ENCODE results near the gene RABEP2. TPM values are rescaled to one million over a fixed set of nuclear protein-coding genes. Genes with fewer than 3 reads are reported as not detected.
"Not testable (repeated sequence)": the region's sequence is repeated elsewhere in the genome, so short reads cannot be mapped to it uniquely, and the experiment has no call there.

The RABEP2 gene
- total and polyA plus RNA-seq, 2 experiments from 2014 or later, result 11.8 to 27.2 TPM

DNA sequence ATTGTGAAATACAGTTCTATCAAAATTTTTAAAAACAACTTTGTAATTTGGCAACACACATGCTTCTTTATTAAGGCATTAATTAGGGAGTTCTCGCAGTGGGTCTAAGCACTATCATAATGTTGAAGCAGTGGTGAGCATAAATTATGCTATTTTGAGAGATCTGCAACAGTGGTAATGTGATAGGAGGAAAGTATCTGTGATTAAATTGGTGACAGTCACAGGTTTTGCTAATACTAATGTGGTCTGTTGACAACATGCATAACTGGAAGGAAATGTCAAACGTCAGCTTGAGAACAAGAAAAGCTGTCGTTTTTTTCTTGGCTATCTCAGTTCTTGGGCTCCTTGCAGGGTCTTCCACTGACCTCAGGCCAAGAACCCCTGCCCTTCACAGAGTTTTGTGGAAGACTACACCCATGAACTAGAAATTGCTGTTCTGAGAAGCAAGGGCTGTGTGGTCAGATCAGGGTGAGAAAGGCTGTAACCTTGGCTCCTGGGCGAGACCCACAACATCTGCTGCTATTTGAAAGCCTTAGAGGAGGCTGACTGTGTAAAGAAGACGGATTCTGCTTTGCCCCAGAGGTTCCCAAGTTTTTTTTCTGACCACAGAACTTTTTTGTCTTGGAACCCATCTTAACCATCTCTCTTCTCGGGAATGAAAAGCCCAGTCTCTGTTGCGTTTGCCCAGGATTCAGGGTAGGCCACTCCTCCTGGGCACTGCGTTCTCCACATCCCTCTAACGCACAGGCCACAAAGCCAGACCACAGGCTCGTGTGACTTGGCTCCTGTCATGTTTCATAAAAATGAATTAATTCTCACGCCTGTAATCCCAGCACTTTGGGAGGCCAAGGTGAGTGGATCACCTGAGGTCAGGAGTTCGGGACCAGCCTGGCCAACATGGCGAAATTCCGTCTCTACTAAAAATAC, 32.8 kb downstream of the RABEP2 start (continued):
- TF ChIP-seq, protein P1, sequence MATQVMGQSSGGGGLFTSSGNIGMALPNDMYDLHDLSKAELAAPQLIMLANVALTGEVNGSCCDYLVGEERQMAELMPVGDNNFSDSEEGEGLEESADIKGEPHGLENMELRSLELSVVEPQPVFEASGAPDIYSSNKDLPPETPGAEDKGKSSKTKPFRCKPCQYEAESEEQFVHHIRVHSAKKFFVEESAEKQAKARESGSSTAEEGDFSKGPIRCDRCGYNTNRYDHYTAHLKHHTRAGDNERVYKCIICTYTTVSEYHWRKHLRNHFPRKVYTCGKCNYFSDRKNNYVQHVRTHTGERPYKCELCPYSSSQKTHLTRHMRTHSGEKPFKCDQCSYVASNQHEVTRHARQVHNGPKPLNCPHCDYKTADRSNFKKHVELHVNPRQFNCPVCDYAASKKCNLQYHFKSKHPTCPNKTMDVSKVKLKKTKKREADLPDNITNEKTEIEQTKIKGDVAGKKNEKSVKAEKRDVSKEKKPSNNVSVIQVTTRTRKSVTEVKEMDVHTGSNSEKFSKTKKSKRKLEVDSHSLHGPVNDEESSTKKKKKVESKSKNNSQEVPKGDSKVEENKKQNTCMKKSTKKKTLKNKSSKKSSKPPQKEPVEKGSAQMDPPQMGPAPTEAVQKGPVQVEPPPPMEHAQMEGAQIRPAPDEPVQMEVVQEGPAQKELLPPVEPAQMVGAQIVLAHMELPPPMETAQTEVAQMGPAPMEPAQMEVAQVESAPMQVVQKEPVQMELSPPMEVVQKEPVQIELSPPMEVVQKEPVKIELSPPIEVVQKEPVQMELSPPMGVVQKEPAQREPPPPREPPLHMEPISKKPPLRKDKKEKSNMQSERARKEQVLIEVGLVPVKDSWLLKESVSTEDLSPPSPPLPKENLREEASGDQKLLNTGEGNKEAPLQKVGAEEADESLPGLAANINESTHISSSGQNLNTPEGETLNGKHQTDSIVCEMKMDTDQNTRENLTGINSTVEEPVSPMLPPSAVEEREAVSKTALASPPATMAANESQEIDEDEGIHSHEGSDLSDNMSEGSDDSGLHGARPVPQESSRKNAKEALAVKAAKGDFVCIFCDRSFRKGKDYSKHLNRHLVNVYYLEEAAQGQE (IDR thresholded peaks at IDR 0.05; ENCODE audit: unreplicated experiment), result no peak
- TF ChIP-seq STAT1 (IDR thresholded peaks at IDR 0.05; ENCODE audit: unreplicated experiment) (no peak), POLR2AphosphoS5 (IDR thresholded peaks at IDR 0.05; ENCODE audit: low read depth) (no peak), NANOG (IDR thresholded peaks at IDR 0.05; ENCODE audit: borderline replicate concordance) (no peak), EZH2 (IDR thresholded peaks at IDR 0.05; ENCODE audit: low read depth, unreplicated experiment) (no peak), ZNF331 (CRISPR knock-in tag; IDR thresholded peaks at IDR 0.05; ENCODE audit: low read depth) (no peak), JUNB (IDR thresholded peaks at IDR 0.05; ENCODE audit: unreplicated experiment) (no peak), EZH2phosphoT487 (IDR thresholded peaks at IDR 0.05; ENCODE audit: unreplicated experiment) (no peak), CREB1 (CRISPR knock-in tag; IDR thresholded peaks at IDR 0.05; ENCODE audit: low read depth) (no peak)
- TF ChIP-seq, protein P2, sequence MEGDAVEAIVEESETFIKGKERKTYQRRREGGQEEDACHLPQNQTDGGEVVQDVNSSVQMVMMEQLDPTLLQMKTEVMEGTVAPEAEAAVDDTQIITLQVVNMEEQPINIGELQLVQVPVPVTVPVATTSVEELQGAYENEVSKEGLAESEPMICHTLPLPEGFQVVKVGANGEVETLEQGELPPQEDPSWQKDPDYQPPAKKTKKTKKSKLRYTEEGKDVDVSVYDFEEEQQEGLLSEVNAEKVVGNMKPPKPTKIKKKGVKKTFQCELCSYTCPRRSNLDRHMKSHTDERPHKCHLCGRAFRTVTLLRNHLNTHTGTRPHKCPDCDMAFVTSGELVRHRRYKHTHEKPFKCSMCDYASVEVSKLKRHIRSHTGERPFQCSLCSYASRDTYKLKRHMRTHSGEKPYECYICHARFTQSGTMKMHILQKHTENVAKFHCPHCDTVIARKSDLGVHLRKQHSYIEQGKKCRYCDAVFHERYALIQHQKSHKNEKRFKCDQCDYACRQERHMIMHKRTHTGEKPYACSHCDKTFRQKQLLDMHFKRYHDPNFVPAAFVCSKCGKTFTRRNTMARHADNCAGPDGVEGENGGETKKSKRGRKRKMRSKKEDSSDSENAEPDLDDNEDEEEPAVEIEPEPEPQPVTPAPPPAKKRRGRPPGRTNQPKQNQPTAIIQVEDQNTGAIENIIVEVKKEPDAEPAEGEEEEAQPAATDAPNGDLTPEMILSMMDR (conservative IDR thresholded peaks at IDR 0.05; ENCODE audit: low read depth in 2 of 2), result no peak

DNA sequence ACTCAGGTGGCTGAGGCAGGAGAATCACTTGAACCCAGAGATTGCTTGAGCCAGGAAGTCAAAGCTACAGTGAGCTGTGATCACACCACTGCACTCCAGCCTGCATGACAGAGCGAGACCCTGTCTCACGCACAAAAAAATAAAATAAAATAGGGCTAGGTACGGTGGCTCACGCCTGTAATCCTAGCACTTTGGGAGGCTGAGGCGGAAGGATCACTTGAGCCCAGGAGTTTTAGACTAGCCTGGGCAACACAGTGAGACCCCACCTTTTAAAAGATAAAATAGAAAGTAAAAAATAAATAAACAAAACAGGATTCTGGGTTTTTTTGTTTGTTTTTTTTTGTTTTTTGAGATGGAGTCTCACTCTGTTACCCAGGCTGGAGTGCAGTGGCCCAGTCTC, 34.7 kb downstream of the RABEP2 start:
- H3K27ac ChIP-seq (ENCODE audit: low read depth), result not testable (repeated sequence)

More for the DNA sequence above, 34.7 kb downstream of the RABEP2 start:
- not testable (repeated sequence) for H3K79me2 ChIP-seq (replicated peaks; ENCODE audit: insufficient read depth); H3K4me1 ChIP-seq (ENCODE audit: insufficient read depth); H3K4me1 Mint-ChIP-seq; H3K36me3 ChIP-seq (ENCODE audit: insufficient read depth); DNase-seq (ENCODE audit: low spot score); H2AFZ ChIP-seq; H3K27me3 ChIP-seq (ENCODE audit: insufficient read depth); H3K4me3 Mint-ChIP-seq; H3K4me3 ChIP-seq; H3K4me2 ChIP-seq; H4K20me1 ChIP-seq (replicated peaks; ENCODE audit: insufficient read depth); H3K9me3 Mint-ChIP-seq; ATAC-seq; H3K36me3 Mint-ChIP-seq (ENCODE audit: low read depth); H3K27ac Mint-ChIP-seq; H3K27me3 Mint-ChIP-seq (ENCODE audit: insufficient read depth, low read depth, poor library complexity); H3K9me2 ChIP-seq (ENCODE audit: insufficient read depth); H3F3A ChIP-seq (replicated peaks; ENCODE audit: low read depth)
